ENCODE results near the gene STXBP2.

DNA sequence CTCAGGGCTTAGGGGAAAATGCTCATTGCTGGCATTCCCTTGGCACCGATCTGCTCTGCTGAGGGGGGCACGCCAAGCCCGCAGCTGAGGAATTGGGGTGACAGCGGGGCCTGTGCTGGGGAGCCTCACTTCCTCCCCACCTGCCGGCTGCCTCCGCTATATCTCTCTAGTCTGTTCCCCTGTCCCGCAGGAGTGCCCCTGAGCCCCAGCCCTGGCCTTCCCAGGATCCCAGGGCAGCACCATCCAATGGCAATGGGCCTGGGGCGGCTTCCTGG lies 9.5 kb downstream of the STXBP2 start:
- TF ChIP-seq CTCF (IDR thresholded peaks at IDR 0.05; ENCODE audit: poor library complexity): no peak
- no peak for TF ChIP-seq EZH2 (IDR thresholded peaks at IDR 0.05; ENCODE audit: borderline replicate concordance)
- no peak for TF ChIP-seq EZH2phosphoT487 (IDR thresholded peaks at IDR 0.05; ENCODE audit: low read depth, severe bottlenecking, unreplicated experiment)
